DND-41 (cell line): ENCODE measurements around the gene MECR.

ENCODE experiments used
- CTCF ChIP-seq: IDR thresholded peaks from 2 replicates; pipeline ENCODE4 v1.5.1; 2012; ENCODE audit warnings: borderline replicate concordance, low read length, moderate library complexity, mild to moderate bottlenecking; ENCODE audit not compliant: poor library complexity, severe bottlenecking; ENCODE audit errors: extremely low read depth
- EZH2 ChIP-seq: IDR thresholded peaks from 3 replicates; pipeline ENCODE4 v1.6.1; 2012; ENCODE audit warnings: borderline replicate concordance, low read depth, mild to moderate bottlenecking, moderate library complexity, low read length, inconsistent platforms; ENCODE audit not compliant: severe bottlenecking

- TF ChIP-seq CTCF (no peak), EZH2 (no peak)
These were observed 6.3 kb downstream of the MECR start for GRCh38 chr1:29224356-29224837.
